ENCODE measurements around the gene CNNM4.

DNA sequence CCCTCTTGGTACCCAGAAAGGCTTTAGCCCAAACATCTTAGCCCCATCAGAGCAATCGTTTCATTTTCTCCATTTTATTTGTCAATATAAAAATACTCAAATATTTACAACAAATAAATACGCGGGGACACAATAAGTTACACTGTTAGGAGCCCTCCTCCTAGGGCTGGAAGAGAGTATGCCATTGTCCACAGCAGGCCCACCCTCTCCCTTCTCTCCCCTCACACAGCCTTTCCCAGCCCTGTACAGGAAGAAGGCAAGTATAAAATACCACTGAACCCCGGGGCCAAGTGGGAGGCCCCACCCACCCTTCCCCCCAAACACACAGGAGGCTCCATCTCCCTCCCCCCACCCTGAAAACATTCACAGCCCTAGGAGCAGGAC, 99.0 kb downstream of the CNNM4 start:
- TF ChIP-seq ELK1 (IDR thresholded peaks at IDR 0.05; ENCODE audit: low read depth, low read length) (no peak), CTCF (IDR thresholded peaks at IDR 0.05) (no peak)
- TF ChIP-seq, protein P1, sequence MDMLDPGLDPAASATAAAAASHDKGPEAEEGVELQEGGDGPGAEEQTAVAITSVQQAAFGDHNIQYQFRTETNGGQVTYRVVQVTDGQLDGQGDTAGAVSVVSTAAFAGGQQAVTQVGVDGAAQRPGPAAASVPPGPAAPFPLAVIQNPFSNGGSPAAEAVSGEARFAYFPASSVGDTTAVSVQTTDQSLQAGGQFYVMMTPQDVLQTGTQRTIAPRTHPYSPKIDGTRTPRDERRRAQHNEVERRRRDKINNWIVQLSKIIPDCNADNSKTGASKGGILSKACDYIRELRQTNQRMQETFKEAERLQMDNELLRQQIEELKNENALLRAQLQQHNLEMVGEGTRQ (IDR thresholded peaks at IDR 0.05) = no peak
- TF ChIP-seq, protein P2, sequence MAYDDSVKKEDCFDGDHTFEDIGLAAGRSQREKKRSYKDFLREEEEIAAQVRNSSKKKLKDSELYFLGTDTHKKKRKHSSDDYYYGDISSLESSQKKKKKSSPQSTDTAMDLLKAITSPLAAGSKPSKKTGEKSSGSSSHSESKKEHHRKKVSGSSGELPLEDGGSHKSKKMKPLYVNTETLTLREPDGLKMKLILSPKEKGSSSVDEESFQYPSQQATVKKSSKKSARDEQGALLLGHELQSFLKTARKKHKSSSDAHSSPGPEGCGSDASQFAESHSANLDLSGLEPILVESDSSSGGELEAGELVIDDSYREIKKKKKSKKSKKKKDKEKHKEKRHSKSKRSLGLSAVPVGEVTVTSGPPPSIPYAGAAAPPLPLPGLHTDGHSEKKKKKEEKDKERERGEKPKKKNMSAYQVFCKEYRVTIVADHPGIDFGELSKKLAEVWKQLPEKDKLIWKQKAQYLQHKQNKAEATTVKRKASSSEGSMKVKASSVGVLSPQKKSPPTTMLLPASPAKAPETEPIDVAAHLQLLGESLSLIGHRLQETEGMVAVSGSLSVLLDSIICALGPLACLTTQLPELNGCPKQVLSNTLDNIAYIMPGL (CRISPR knock-in tag; IDR thresholded peaks at IDR 0.05; ENCODE audit: borderline replicate concordance) = no peak

Measured in A549 (cell line).